ENCODE measurements around the gene PCGF3.
A peak's percentile ranks its signal among the peaks of the same experiment; 100 is the strongest.
"Not testable (repeated sequence)": the region's sequence is repeated elsewhere in the genome, so short reads cannot be mapped to it uniquely, and the experiment has no call there.

The PCGF3 gene

DNA sequence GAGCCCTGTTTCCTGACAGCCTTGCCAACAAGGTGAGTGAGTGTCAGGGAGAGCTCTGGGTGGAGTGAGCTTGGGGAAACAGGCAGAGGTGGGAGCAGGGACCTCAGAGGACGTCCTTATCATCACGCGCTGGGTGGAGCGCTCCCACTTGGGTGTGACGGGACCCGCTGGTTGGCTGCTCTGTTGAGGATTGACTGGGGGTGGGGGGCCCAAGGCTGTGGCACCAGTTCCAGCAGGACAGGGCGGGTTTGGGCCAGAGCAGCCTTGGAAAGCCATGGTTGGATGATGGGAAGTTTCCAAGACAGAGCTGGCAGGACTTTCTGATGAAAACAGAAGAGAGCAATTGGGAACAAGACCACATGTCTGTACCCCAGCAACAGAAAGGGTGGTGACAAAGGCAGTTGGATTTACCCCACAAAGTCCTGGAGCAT is 3.0 kb upstream of the PCGF3 start:
- no peaks in the 10 kb centered on the region for H3K9me3 ChIP-seq (ENCODE audit: control insufficient read depth in 1 of 2, low read length in 2 of 2)
- H3K36me3 ChIP-seq (ENCODE audit: control insufficient read depth in 1 of 2, insufficient read depth in 2 of 2, low read length in 2 of 2): no peaks in the 10 kb centered on the region
- H3K27ac ChIP-seq (ENCODE audit: low read length): no peak overlapping the region
- H3K4me3 ChIP-seq (ENCODE audit: low read depth in 1 of 2, low read length in 2 of 2): no peak overlapping the region
- H3K27me3 ChIP-seq (ENCODE audit: low read depth, low read length): no peaks in the 10 kb centered on the region
- peaks cover 8 to 11% of the 10 kb centered on the region in 2 donors for H3K4me1 ChIP-seq (ENCODE audit: control insufficient read depth in 1 of 2, insufficient read depth in 2 of 2, low read length in 2 of 2)

DNA sequence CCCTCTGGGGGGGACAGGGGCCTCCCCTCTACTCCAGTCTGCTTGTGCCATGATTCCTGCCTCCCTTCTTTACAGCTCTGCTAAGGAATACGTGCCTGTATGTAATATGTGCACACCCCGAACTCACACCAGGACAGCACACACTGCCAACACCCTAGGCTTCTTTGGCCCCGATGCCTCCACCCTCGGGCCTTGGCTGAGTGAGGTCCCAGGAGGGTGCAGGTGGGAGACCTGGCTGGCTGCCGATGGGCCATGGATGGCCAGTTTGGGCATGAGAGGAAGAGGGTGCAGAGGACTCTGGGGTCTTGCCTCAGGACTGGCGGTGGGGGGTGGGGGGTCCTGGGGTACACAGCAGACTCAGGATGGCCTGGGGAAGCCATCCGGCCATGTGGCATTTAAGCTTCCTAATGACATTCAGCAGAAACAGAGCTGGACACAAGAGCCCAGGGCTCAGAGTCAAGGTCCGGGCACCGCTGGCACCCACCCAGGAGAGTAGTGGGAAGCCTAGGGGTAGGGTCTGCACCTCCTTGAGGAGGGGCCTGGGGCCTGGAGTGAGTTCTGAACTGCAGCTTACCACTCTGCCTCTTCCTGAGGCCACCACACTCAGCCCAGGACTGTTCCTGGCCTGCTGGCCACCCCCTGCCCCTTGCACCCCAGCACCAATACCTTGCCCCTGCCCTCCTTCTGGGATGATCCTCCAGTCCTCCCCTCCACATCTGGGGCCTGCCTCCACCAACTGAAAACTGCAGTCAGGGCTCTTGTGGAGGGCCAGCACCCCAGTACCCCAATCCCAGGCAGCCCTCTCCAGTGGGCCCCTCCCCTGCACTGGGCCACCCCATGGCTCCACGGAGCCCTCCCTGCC is 2.1 kb upstream of the PCGF3 start:
- no peak overlapping the region for H3K4me3 ChIP-seq (ENCODE audit: low read depth in 1 of 2, low read length in 2 of 2)
- no peak overlapping the region for H3K27ac ChIP-seq (ENCODE audit: low read length)
- H3K36me3 ChIP-seq (ENCODE audit: control insufficient read depth in 1 of 2, insufficient read depth in 2 of 2, low read length in 2 of 2): no peaks in the 10 kb centered on the region
- no peaks in the 10 kb centered on the region for H3K27me3 ChIP-seq (ENCODE audit: low read depth, low read length)
- no peaks in the 10 kb centered on the region for H3K9me3 ChIP-seq (ENCODE audit: control insufficient read depth in 1 of 2, low read length in 2 of 2)
- peaks cover 14 to 20% of the 10 kb centered on the region in 2 donors for H3K4me1 ChIP-seq (ENCODE audit: control insufficient read depth in 1 of 2, insufficient read depth in 2 of 2, low read length in 2 of 2)

DNA sequence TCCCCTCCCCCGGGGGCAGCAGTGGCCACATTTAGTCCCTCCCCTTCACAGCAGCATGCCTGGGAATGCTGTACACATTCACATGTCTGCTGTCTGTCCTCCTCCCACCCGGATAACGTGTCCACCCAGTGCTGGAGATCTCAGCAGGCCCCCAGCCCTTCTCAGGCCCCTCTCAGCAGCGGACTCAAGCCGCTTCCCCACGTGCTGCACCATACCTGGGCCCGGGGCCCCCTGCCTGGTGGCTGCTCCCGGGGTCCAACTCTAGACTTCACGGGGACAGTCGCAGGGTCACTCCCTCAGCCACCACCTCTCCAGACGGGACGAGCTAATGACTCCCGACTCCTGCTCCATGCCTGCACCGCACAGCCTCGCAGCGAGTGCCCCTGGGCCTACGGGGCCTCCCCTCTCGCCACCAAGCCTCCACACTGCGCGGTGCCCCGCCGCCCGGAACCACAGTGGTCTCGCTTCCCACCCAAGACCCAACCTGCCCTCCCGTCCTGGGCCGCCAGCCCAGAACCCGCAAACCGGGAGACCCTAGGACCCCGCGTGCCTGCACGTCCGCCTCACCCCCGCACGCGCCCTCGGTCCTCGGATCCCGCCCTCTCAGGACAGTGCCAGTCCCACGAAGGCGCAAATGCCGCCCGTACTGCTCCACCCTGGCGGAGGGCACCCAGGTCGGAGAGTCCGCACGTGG is 1.3 kb upstream of the PCGF3 start:
- H3K27me3 ChIP-seq (ENCODE audit: low read depth, low read length): no peaks in the 10 kb centered on the region
- H3K4me1 ChIP-seq (ENCODE audit: control insufficient read depth in 1 of 2, insufficient read depth in 2 of 2, low read length in 2 of 2): peaks cover 15 to 25% of the 10 kb centered on the region in 2 donors
- H3K9me3 ChIP-seq (ENCODE audit: control insufficient read depth in 1 of 2, low read length in 2 of 2): no peaks in the 10 kb centered on the region
- no peaks in the 10 kb centered on the region for H3K36me3 ChIP-seq (ENCODE audit: control insufficient read depth in 1 of 2, insufficient read depth in 2 of 2, low read length in 2 of 2)
- no peak overlapping the region for H3K27ac ChIP-seq (ENCODE audit: low read length)
- H3K4me3 ChIP-seq (ENCODE audit: low read depth in 1 of 2, low read length in 2 of 2): no peak overlapping the region

DNA sequence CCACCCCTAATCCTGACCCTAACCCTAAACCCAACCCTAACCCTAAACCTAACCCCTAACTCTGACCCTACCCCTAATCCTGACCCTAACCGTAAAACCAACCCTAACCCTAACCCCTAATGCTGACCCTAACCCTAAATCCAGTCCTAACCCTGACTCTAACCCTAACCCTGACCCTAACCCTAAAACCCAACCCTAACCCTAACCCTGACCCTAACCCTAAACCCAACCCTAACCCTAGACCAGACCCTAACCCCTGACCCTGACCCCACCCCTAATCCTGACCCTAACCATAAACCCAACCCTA is 708 bp upstream of the PCGF3 start:
- Histone ChIP-seq H3K9me3 (ENCODE audit: control insufficient read depth in 1 of 2, low read length in 2 of 2) (no peaks in the 10 kb centered on the region), H3K4me1 (ENCODE audit: control insufficient read depth in 1 of 2, insufficient read depth in 2 of 2, low read length in 2 of 2) (peaks cover 15 to 25% of the 10 kb centered on the region in 2 donors), H3K27ac (ENCODE audit: low read length) (no peak overlapping the region), H3K36me3 (ENCODE audit: control insufficient read depth in 1 of 2, insufficient read depth in 2 of 2, low read length in 2 of 2) (no peaks in the 10 kb centered on the region), H3K27me3 (ENCODE audit: low read depth, low read length) (no peaks in the 10 kb centered on the region), H3K4me3 (ENCODE audit: low read depth in 1 of 2, low read length in 2 of 2) (peak overlapping the region; percentile 52 to 80)

DNA sequence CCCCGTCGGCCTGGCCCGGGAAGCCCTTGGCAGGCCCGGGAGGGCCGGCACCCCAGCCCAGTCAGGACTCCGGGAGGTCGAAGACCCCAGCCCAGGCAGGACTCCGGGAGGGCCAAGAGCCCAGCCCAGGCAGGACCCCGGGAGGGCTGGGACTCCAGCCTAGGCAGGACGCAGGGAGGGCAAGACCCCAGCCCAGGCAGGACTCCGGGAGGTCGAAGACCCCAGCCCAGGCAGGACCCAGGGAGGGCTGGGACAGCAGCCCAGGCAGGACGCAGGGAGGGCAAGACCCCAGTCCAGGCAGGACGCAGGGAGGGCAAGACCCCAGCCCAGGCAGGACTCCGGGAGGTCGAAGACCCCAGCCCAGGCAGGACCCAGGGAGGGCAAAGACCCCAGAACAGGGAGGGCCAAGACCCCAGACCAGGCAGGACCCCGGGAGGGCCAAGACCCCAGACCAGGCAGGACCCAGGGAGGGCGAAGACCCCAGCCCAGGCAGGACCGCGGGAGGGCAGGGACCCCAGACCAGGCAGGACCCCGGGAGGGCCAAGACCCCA is 526 bp downstream of the PCGF3 start:
- peak overlapping the region; percentile 80 to 81 for H3K4me3 ChIP-seq (ENCODE audit: low read depth in 1 of 2, low read length in 2 of 2)
- peak overlapping the region; percentile 67 for H3K27ac ChIP-seq (ENCODE audit: low read length)
- H3K4me1 ChIP-seq (ENCODE audit: control insufficient read depth in 1 of 2, insufficient read depth in 2 of 2, low read length in 2 of 2): peaks cover 15 to 25% of the 10 kb centered on the region in 2 donors
- not testable (repeated sequence) for H3K36me3 ChIP-seq (ENCODE audit: control insufficient read depth in 1 of 2, insufficient read depth in 2 of 2, low read length in 2 of 2); H3K27me3 ChIP-seq (ENCODE audit: low read depth, low read length); H3K9me3 ChIP-seq (ENCODE audit: control insufficient read depth in 1 of 2, low read length in 2 of 2)

DNA sequence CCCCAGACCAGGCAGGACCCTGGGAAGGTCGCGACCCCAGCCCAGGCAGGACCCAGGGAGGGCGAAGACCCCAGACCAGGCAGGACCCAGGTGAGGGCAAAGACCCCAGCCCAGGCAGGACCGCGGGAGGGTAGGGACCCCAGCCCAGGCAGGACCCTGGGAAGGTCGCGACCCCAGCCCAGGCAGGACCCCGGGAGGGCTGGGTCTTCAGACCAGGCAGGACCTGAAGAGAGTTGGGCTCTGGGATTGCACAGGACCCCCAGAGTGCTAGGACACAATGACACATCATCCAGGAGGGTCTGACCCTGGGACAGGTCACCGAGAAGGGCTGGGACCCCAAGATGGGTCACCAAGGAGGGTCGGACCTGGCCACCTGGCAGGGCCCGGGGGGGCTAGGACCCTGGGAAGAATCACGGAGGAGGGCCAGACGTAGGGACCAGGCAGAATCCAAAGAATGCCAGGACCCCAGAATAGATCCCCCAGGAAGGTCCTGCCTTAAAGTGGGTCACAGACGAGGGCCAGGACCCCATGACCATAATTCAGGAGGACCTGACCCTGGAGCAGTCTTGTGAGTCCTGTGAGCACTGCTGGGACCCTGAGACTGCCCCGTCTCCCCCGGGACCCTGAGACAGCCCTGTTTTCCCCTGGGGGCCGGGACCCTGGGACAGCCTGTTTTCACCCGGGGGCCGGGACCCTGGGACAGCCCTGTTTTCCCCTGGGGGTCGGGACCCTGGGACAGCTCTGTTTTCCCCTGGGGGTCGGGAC is 1.4 kb downstream of the PCGF3 start:
- Histone ChIP-seq H3K36me3 (ENCODE audit: control insufficient read depth in 1 of 2, insufficient read depth in 2 of 2, low read length in 2 of 2) (no peaks in the 10 kb centered on the region), H3K27ac (ENCODE audit: low read length) (no peak overlapping the region)

DNA sequence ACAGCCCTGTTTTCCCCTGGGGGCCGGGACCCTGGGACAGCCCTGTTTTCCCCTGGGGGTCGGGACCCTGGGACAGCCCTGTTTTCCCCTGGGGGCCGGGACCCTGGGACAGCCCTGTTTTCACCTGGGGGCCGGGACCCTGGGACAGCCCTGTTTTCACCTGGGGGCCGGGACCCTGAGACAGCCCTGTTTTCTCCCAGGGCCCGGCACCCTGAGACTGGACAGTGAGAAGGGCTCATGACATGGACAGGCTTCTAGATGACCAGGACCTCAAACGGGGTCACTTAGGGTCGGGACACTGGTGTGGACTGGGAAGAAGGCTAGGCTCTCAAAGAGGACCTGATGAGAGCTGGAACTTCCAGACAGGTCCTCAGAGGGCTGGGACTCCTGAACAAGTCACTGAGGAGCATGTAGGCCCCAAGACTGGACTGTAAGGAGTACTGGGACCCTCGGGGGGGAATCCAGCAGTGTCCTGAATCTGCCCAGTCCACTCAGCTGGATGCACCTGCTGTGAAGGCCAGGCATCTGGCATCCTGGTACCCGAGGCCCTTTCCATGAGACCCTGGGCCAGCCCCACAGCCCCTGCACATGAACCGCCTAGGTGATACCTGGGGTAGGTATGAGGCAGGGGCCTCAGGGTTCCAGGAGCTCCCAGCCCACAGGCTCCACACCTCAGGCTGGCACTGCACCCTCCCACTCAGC is 2.4 kb downstream of the PCGF3 start:
- Histone ChIP-seq H3K9me3 (ENCODE audit: control insufficient read depth in 1 of 2, low read length in 2 of 2) (no peaks in the 10 kb centered on the region), H3K36me3 (ENCODE audit: control insufficient read depth in 1 of 2, insufficient read depth in 2 of 2, low read length in 2 of 2) (no peaks in the 10 kb centered on the region), H3K4me3 (ENCODE audit: low read depth in 1 of 2, low read length in 2 of 2) (peak overlapping the region in 1 of 2 donors; percentile 0), H3K27ac (ENCODE audit: low read length) (no peak overlapping the region), H3K27me3 (ENCODE audit: low read depth, low read length) (no peaks in the 10 kb centered on the region), H3K4me1 (ENCODE audit: control insufficient read depth in 1 of 2, insufficient read depth in 2 of 2, low read length in 2 of 2) (peaks cover 15 to 25% of the 10 kb centered on the region in 2 donors)

More for the DNA sequence above, 1.4 kb downstream of the PCGF3 start:
- H3K4me1 ChIP-seq (ENCODE audit: control insufficient read depth in 1 of 2, insufficient read depth in 2 of 2, low read length in 2 of 2): peaks cover 15 to 25% of the 10 kb centered on the region in 2 donors
- H3K9me3 ChIP-seq (ENCODE audit: control insufficient read depth in 1 of 2, low read length in 2 of 2): no peaks in the 10 kb centered on the region
- H3K4me3 ChIP-seq (ENCODE audit: low read depth in 1 of 2, low read length in 2 of 2): peak overlapping the region; percentile 53 to 80
- no peaks in the 10 kb centered on the region for H3K27me3 ChIP-seq (ENCODE audit: low read depth, low read length)

DNA sequence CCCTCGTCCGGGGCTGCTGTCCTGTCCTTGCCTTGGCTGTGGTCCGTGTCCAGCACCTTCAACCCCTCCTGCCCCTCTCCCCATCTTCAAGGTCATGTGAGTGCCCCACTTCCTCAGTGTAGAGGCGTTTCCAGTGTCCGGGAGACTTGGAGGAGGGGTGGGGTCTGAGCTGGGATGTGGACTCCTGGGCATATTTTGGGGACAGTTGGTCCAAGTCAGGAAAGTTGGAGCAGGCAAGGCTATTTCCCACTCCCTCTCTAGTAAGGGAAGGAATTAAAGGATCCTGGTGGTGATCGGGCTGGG is 3.0 kb downstream of the PCGF3 start:
- H3K27ac ChIP-seq (ENCODE audit: low read length): no peak overlapping the region
- H3K4me1 ChIP-seq (ENCODE audit: control insufficient read depth in 1 of 2, insufficient read depth in 2 of 2, low read length in 2 of 2): peaks cover 15 to 25% of the 10 kb centered on the region in 2 donors
- H3K27me3 ChIP-seq (ENCODE audit: low read depth, low read length): no peaks in the 10 kb centered on the region
- peak overlapping the region in 1 of 2 donors; percentile 0 for H3K4me3 ChIP-seq (ENCODE audit: low read depth in 1 of 2, low read length in 2 of 2)
- no peaks in the 10 kb centered on the region for H3K36me3 ChIP-seq (ENCODE audit: control insufficient read depth in 1 of 2, insufficient read depth in 2 of 2, low read length in 2 of 2)
- H3K9me3 ChIP-seq (ENCODE audit: control insufficient read depth in 1 of 2, low read length in 2 of 2): no peaks in the 10 kb centered on the region

DNA sequence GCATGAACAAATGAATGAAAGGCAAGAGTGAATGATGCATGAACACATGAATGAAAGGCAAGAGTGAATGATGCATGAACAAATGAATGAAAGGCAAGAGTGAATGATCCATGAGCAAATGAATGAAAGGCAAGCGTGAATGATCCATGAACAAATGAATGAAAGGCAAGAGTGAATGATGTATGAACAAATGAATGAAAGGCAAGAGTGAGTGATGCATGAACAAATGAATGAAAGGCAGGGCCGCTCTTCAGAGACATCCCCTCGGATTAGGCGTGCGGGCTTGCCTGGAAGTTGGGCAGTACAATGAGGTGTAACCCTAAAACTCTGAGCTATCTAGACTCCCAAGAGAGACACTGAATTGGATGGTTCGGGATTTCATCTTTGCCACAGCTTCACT is 3.7 kb downstream of the PCGF3 start:
- Histone ChIP-seq H3K36me3 (ENCODE audit: control insufficient read depth in 1 of 2, insufficient read depth in 2 of 2, low read length in 2 of 2) (peaks cover 0 to 5% of the 10 kb centered on the region in 2 donors), H3K27ac (ENCODE audit: low read length) (no peak overlapping the region), H3K4me1 (ENCODE audit: control insufficient read depth in 1 of 2, insufficient read depth in 2 of 2, low read length in 2 of 2) (peaks cover 15 to 25% of the 10 kb centered on the region in 2 donors), H3K27me3 (ENCODE audit: low read depth, low read length) (no peaks in the 10 kb centered on the region), H3K4me3 (ENCODE audit: low read depth in 1 of 2, low read length in 2 of 2) (no peak overlapping the region), H3K9me3 (ENCODE audit: control insufficient read depth in 1 of 2, low read length in 2 of 2) (no peaks in the 10 kb centered on the region)

DNA sequence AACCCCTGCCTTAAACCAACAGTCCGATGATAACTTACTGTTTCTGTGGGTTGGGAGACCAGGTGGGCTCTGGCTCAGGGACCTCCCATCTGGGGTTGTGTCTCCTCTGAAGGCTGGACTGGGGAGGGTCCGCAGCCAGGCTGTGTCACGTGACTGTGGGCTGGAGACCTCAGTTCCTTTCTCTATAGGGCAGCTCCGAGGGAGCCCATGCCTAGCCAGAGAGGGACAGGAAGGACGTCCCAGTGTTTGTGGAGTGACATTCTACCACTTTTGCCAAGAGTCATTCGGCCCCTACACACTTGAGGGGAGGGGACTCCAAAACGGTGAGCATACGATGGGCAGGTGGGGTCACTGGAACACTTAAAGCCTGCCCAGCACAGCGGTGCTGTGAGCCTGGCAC is 4.5 kb downstream of the PCGF3 start:
- H3K9me3 ChIP-seq (ENCODE audit: control insufficient read depth in 1 of 2, low read length in 2 of 2): no peaks in the 10 kb centered on the region
- H3K27me3 ChIP-seq (ENCODE audit: low read depth, low read length): no peaks in the 10 kb centered on the region
- peaks cover 0 to 7% of the 10 kb centered on the region in 2 donors for H3K36me3 ChIP-seq (ENCODE audit: control insufficient read depth in 1 of 2, insufficient read depth in 2 of 2, low read length in 2 of 2)
- peaks cover 13 to 25% of the 10 kb centered on the region in 2 donors for H3K4me1 ChIP-seq (ENCODE audit: control insufficient read depth in 1 of 2, insufficient read depth in 2 of 2, low read length in 2 of 2)
- H3K27ac ChIP-seq (ENCODE audit: low read length): no peak overlapping the region
- H3K4me3 ChIP-seq (ENCODE audit: low read depth in 1 of 2, low read length in 2 of 2): no peak overlapping the region

Measured in muscle layer of duodenum (tissue), 2 donors.